Breast epithelium (tissue), 3 donors: ENCODE results near the gene OR5K3.
"Not testable (repeated sequence)": the region's sequence is repeated elsewhere in the genome, so short reads cannot be mapped to it uniquely, and the experiment has no call there.

Experiments
- POLR2A ChIP-seq: fragments of 450-650 bp; IDR thresholded peaks from one replicate; pipeline ENCODE4 v1.6.1; 2016; ENCODE audit warnings: antibody characterized with exemption, mild to moderate bottlenecking, moderate library complexity
- TF ChIP-seq, protein P1 (sequence below), 3 donors: fragments of 450-650 bp; IDR thresholded peaks; one replicate each; pipeline ENCODE4 v1.5.1; 2016 to 2017; ENCODE audit warnings: antibody characterized with exemption in 3 of 3, mild to moderate bottlenecking in 3 of 3, moderate library complexity in 3 of 3

DNA sequence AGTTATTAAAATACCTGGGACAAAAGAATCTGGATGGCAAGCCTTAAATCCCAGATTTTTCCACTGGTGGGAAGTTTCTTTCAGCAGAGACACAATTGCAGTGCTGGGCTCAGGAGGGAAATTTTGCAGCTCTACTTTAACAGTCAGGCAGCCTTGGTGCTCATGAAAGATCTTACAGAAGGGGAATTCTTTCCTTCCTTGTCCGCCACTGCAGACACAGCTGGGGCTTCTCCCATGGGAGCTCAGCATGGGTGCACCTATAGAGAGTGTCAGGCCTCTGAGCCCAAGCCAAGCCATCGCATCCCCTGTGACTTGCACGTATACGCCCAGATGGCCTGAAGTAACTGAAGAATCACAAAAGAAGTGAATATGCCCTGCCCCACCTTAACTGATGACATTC is 6.0 kb downstream of the OR5K3 start:
- TF ChIP-seq POLR2A: not testable (repeated sequence)
- TF ChIP-seq, protein P1, sequence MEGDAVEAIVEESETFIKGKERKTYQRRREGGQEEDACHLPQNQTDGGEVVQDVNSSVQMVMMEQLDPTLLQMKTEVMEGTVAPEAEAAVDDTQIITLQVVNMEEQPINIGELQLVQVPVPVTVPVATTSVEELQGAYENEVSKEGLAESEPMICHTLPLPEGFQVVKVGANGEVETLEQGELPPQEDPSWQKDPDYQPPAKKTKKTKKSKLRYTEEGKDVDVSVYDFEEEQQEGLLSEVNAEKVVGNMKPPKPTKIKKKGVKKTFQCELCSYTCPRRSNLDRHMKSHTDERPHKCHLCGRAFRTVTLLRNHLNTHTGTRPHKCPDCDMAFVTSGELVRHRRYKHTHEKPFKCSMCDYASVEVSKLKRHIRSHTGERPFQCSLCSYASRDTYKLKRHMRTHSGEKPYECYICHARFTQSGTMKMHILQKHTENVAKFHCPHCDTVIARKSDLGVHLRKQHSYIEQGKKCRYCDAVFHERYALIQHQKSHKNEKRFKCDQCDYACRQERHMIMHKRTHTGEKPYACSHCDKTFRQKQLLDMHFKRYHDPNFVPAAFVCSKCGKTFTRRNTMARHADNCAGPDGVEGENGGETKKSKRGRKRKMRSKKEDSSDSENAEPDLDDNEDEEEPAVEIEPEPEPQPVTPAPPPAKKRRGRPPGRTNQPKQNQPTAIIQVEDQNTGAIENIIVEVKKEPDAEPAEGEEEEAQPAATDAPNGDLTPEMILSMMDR (IDR thresholded peaks at IDR 0.05): not testable (repeated sequence)
